HL-60 (cell line): Measurements from ENCODE around the gene OGFOD3.
A peak's percentile ranks its signal among the peaks of the same experiment; 100 is the strongest.

ENCODE experiments used
- GABPA ChIP-seq: IDR thresholded peaks from 2 replicates; pipeline ENCODE4 v1.6.1; 2012; ENCODE audit warnings: low read depth
- TF ChIP-seq, protein P1 (sequence below): IDR thresholded peaks from one replicate; pipeline ENCODE4 v1.5.1; 2011; ENCODE audit warnings: low read length, control low read depth, inconsistent platforms; ENCODE audit not compliant: insufficient read depth
- TF ChIP-seq, protein P2 (sequence below): IDR thresholded peaks from 2 replicates; pipeline ENCODE4 v1.6.1; 2012; ENCODE audit warnings: low read depth; ENCODE audit not compliant: insufficient replicate concordance

DNA sequence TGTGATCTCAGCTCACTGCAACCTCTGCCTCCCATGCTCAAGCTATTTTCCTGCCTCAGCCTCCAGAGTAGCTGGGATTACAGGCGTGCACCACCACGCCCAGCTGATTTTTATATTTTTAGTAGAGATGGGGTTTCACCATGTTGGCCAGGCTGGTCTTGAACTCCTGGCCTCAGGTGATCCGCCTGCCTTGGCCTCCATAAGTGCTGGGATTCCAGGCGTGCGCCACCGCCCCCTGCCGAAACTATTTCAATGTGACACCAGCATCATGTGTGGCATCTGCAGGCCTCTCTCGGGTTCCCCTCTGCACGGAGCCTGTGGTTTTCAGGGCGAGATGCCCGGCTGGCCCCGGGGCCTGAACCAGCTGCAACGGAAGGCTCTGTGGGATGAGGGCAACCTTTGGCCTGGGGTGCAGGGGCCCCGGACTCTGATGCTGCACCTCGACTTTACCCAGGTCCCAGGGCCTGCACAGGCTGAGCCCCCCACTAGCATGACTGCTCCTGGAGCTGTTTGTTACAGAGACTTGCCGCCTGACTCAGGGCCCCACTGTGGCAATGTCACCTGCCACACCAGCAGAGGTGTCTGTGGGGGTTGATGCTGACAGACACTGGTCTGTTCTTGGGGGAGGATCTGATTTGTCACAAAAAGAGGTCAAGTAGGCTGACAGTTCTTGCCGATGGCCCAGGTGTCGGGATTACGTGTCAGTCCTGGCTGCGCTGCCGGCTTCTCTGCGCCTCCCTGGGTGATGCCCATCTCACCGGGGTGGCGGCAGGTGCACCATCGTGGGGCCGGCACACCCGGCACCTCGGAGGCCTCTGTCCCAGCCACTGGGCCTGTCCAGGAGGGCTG, 68.0 kb downstream of the OGFOD3 start:
- TF ChIP-seq, protein P1, sequence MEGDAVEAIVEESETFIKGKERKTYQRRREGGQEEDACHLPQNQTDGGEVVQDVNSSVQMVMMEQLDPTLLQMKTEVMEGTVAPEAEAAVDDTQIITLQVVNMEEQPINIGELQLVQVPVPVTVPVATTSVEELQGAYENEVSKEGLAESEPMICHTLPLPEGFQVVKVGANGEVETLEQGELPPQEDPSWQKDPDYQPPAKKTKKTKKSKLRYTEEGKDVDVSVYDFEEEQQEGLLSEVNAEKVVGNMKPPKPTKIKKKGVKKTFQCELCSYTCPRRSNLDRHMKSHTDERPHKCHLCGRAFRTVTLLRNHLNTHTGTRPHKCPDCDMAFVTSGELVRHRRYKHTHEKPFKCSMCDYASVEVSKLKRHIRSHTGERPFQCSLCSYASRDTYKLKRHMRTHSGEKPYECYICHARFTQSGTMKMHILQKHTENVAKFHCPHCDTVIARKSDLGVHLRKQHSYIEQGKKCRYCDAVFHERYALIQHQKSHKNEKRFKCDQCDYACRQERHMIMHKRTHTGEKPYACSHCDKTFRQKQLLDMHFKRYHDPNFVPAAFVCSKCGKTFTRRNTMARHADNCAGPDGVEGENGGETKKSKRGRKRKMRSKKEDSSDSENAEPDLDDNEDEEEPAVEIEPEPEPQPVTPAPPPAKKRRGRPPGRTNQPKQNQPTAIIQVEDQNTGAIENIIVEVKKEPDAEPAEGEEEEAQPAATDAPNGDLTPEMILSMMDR = peak; percentile 7
- TF ChIP-seq, protein P2, sequence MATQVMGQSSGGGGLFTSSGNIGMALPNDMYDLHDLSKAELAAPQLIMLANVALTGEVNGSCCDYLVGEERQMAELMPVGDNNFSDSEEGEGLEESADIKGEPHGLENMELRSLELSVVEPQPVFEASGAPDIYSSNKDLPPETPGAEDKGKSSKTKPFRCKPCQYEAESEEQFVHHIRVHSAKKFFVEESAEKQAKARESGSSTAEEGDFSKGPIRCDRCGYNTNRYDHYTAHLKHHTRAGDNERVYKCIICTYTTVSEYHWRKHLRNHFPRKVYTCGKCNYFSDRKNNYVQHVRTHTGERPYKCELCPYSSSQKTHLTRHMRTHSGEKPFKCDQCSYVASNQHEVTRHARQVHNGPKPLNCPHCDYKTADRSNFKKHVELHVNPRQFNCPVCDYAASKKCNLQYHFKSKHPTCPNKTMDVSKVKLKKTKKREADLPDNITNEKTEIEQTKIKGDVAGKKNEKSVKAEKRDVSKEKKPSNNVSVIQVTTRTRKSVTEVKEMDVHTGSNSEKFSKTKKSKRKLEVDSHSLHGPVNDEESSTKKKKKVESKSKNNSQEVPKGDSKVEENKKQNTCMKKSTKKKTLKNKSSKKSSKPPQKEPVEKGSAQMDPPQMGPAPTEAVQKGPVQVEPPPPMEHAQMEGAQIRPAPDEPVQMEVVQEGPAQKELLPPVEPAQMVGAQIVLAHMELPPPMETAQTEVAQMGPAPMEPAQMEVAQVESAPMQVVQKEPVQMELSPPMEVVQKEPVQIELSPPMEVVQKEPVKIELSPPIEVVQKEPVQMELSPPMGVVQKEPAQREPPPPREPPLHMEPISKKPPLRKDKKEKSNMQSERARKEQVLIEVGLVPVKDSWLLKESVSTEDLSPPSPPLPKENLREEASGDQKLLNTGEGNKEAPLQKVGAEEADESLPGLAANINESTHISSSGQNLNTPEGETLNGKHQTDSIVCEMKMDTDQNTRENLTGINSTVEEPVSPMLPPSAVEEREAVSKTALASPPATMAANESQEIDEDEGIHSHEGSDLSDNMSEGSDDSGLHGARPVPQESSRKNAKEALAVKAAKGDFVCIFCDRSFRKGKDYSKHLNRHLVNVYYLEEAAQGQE = peak; percentile 24
- TF ChIP-seq GABPA = no peak
